Activated T-helper 17 cell treated with anti-CD3 and anti-CD28 coated beads, Interleukin-2, amount 50 U/mL, for 72 hours (primary cell): Measurements from ENCODE around the gene OR51V1. TPM values are rescaled to one million over a fixed set of nuclear protein-coding genes. Genes with fewer than 3 reads are reported as not detected.
"Not testable (repeated sequence)": the region's sequence is repeated elsewhere in the genome, so short reads cannot be mapped to it uniquely, and the experiment has no call there.

ENCODE experiments used
- ATAC-seq: fragments of 150-1000 bp; cut with Tn5 transposase; replicated peaks from 2 replicates; pipeline ENCODE4 v1.10.0; 2021; ENCODE audit warnings: mild to moderate bottlenecking, moderate library complexity
- H3K27ac Mint-ChIP-seq: one replicate; pipeline ENCODE4 v1.8.0; 2022; ENCODE audit warnings: mixed read lengths
- H3K27me3 Mint-ChIP-seq: one replicate; pipeline ENCODE4 v1.8.0; 2022; ENCODE audit warnings: mixed read lengths
- H3K36me3 Mint-ChIP-seq: one replicate; pipeline ENCODE4 v1.8.0; 2022; ENCODE audit warnings: low read depth, mild to moderate bottlenecking, mixed read lengths
- H3K4me1 Mint-ChIP-seq: one replicate; pipeline ENCODE4 v1.8.0; 2022; ENCODE audit warnings: mixed read lengths
- H3K4me3 Mint-ChIP-seq: one replicate; pipeline ENCODE4 v1.8.0; 2022; ENCODE audit warnings: mild to moderate bottlenecking, mixed read lengths
- H3K9me3 Mint-ChIP-seq: one replicate; pipeline ENCODE4 v1.8.0; 2022; ENCODE audit warnings: mixed read lengths
- total RNA-seq, 2 donors: library from RNA; stranded (reverse); gene quantifications; one replicate each; pipeline ENCODE4 v1.2.3, GENCODE V29; 2022

The OR51V1 gene, protein sequence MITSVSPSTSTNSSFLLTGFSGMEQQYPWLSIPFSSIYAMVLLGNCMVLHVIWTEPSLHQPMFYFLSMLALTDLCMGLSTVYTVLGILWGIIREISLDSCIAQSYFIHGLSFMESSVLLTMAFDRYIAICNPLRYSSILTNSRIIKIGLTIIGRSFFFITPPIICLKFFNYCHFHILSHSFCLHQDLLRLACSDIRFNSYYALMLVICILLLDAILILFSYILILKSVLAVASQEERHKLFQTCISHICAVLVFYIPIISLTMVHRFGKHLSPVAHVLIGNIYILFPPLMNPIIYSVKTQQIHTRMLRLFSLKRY
- not detected for total RNA-seq

DNA sequence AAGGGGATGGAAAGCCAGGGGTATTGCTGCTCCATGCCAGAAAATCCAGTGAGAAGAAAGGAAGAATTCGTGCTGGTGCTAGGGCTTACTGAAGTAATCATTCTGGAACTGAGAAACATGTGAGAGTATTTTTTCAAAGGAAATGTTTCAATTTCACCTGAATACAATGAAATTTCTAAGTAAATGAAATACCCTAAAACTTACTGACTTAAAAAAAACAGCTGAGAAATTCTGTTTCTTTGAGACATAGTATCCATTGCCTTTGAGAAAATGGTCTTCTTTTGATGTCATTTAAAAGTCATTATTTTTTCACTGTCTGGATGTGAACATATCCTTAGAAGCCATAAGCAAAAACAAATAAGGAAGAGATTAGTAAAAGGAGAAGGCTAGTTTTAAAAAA, at the start of gene OR51V1:
TSS of gene OR51V1 (minus strand) at position 101 of the 400 bp plus-strand sequence. CDS start at position 101, 0 bp downstream.
- no peak for ATAC-seq
- H3K27ac Mint-ChIP-seq = no peak within 1 kb of the TSS
- no peaks in the 10 kb centered on the region for H3K36me3 Mint-ChIP-seq
- H3K4me3 Mint-ChIP-seq = no peak within 1 kb of the TSS
- peaks cover 18% of the 10 kb centered on the region for H3K27me3 Mint-ChIP-seq
- no peaks in the 10 kb centered on the region for H3K9me3 Mint-ChIP-seq
- H3K4me1 Mint-ChIP-seq = no peaks in the 10 kb centered on the region

DNA sequence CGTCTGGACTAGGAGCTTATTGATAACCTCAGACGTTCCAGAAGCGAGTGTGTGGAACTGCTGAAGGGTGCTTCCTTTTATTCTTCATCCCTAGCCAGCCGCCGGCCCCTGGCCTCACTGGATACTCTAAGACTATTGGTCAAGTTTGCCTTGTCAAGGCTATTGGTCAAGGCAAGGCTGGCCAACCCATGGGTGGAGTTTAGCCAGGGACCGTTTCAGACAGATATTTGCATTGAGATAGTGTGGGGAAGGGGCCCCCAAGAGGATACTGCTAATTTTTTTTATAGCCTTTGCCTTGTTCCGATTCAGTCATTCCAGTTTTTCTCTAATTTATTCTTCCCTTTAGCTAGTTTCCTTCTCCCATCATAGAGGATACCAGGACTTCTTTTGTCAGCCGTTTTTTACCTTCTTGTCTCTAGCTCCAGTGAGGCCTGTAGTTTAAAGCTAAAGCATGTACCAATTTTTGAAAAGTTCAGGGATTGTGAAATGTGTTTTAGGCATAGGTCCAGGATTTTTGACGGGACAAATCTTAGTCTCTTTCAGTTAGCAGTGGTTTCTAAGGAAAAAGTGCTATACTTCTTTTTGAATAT, 49.4 kb upstream of the OR51V1 start, which contains the start of gene HBG1:
TSS of gene HBG1 (minus strand) at position 51 of the 590 bp plus-strand sequence. CDS start 53 bp downstream, outside the sequence.
- not testable (repeated sequence) for H3K4me1 Mint-ChIP-seq, H3K4me3 Mint-ChIP-seq, H3K27ac Mint-ChIP-seq, ATAC-seq, H3K36me3 Mint-ChIP-seq, H3K9me3 Mint-ChIP-seq
- H3K27me3 Mint-ChIP-seq = peaks cover 15% of the 10 kb centered on the region

DNA sequence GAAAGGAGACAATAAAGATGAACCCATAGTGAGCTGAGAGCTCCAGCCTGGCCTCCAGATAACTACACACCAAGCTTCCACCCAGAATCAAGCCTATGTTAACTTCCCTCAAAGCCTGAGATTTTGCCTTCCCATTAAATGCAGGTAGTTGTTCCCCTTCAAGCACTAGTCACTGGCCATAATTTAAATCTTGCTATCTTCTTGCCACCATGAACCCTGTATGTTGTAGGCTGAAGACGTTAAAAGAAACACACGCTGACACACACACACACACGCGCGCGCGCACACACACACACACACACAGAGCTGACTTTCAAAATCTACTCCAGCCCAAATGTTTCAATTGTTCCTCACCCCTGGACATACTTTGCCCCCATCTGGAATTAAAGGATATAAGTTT, 48.0 kb upstream of the OR51V1 start:
- H3K27ac Mint-ChIP-seq, H3K9me3 Mint-ChIP-seq, H3K36me3 Mint-ChIP-seq, H3K4me1 Mint-ChIP-seq, H3K4me3 Mint-ChIP-seq, ATAC-seq: not testable (repeated sequence)
- peaks cover 19% of the 10 kb centered on the region for H3K27me3 Mint-ChIP-seq

DNA sequence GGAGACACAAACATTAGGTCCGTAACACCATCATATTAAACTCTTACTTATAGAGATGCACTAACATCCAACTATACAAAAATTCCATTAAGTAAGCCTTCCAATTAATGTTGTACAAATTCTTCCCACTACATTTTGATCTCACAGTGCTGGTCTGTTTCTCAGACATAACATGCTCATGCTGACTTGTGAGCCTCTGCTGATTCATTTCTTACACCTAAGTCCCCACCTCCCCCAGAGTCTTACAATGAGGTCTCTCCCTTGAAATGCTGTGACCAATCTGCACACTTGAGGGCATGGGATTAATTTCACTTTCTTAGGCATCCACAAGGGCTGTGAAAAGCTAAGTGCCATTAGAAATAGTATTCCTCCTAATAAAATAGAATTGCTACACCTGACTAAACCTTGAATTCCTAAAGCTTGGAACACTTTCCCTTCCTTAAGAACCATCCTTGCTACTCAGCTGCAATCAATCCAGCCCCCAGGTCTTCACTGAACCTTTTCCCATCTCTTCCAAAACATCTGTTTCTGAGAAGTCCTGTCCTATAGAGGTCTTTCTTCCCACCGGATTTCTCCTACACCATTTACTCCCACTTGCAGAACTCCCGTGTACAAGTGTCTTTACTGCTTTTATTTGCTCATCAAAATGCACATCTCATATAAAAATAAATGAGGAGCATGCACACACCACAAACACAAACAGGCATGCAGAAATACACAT, 47.1 kb upstream of the OR51V1 start:
- no peaks in the 10 kb centered on the region for H3K9me3 Mint-ChIP-seq
- H3K27ac Mint-ChIP-seq = no peak overlapping the region
- peaks cover 16% of the 10 kb centered on the region for H3K27me3 Mint-ChIP-seq
- H3K4me1 Mint-ChIP-seq = no peaks in the 10 kb centered on the region
- ATAC-seq = no peak
- H3K4me3 Mint-ChIP-seq = no peak overlapping the region
- H3K36me3 Mint-ChIP-seq = no peaks in the 10 kb centered on the region

DNA sequence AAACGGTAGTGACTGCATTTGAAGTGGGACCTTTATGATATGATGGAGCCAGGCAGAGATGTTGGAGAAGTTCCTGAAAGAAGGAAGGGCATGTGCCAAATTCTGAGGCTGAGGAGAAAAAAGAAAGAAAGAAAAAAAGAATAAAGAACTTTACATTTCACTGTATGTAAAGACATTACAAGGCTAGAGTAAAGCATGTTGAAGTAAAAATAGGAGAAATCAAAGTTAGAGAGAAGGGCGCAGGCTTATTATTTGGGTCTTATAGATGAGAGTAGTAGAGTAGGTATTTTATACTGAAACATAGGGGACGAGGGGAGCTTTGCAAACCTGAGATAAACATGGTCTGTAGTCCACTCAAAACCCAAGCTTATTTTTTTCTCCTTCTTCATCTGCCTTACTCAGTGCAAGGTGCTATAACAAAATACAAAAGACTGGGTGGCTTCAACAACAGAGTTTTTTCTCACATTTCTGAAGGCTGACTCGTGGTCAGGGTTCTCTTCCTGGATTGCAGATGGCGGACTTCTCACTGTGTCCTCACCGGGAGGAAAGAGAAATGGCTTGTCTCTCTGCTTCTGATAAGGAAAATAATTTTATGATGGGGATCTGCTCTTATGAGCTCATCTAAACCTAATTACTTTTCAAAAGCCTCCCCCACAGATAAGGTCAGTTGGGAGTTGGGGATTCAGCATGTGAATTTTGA, 46.4 kb upstream of the OR51V1 start:
- no peak for ATAC-seq
- peaks cover 19% of the 10 kb centered on the region for H3K27me3 Mint-ChIP-seq
- no peak overlapping the region for H3K4me3 Mint-ChIP-seq
- no peaks in the 10 kb centered on the region for H3K4me1 Mint-ChIP-seq
- no peak overlapping the region for H3K27ac Mint-ChIP-seq
- no peaks in the 10 kb centered on the region for H3K9me3 Mint-ChIP-seq
- H3K36me3 Mint-ChIP-seq = no peaks in the 10 kb centered on the region

DNA sequence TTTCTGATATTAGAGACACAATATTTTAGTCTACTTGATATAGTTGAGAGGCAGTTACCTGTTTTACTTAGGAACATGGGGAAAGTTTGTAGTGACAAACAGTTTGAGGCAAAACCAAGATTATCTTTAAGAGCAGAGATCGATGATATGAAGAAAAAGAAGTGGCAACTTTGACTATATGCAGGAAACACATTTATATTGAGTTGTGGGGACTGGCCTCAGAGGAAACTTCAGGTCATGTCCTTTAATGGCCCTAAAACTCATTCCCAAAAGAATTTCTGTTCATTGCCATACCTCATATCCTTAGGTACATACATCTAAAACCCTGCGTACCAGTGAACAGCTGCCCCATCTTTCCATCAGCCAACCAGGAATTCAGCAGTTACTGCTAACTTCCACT, 44.7 kb upstream of the OR51V1 start:
- H3K27ac Mint-ChIP-seq = no peak overlapping the region
- no peaks in the 10 kb centered on the region for H3K36me3 Mint-ChIP-seq
- no peak overlapping the region for H3K4me3 Mint-ChIP-seq
- no peak for ATAC-seq
- no peaks in the 10 kb centered on the region for H3K4me1 Mint-ChIP-seq
- H3K27me3 Mint-ChIP-seq = peaks cover 15% of the 10 kb centered on the region
- no peaks in the 10 kb centered on the region for H3K9me3 Mint-ChIP-seq

DNA sequence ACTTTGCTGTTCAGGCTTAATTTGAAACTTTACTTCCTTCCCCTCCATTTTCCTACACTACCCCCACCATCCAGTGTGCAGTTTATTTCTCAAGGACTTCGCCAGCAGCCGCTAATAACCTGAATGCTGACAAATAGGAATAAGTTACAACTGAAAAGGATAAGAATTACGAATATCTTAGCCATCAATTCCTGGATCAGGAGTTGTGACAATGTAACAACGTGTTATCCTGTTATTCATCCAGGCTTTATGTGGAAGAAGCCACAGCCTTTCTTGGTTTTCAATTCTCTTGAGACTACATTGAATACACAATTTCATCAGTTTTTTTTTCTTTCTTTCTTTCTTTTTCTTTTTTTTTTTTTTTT, 43.3 kb upstream of the OR51V1 start:
- no peak overlapping the region for H3K4me3 Mint-ChIP-seq
- no peaks in the 10 kb centered on the region for H3K4me1 Mint-ChIP-seq
- H3K9me3 Mint-ChIP-seq = no peaks in the 10 kb centered on the region
- H3K27me3 Mint-ChIP-seq = peaks cover 13% of the 10 kb centered on the region
- H3K36me3 Mint-ChIP-seq = no peaks in the 10 kb centered on the region
- no peak overlapping the region for H3K27ac Mint-ChIP-seq
- no peak for ATAC-seq

DNA sequence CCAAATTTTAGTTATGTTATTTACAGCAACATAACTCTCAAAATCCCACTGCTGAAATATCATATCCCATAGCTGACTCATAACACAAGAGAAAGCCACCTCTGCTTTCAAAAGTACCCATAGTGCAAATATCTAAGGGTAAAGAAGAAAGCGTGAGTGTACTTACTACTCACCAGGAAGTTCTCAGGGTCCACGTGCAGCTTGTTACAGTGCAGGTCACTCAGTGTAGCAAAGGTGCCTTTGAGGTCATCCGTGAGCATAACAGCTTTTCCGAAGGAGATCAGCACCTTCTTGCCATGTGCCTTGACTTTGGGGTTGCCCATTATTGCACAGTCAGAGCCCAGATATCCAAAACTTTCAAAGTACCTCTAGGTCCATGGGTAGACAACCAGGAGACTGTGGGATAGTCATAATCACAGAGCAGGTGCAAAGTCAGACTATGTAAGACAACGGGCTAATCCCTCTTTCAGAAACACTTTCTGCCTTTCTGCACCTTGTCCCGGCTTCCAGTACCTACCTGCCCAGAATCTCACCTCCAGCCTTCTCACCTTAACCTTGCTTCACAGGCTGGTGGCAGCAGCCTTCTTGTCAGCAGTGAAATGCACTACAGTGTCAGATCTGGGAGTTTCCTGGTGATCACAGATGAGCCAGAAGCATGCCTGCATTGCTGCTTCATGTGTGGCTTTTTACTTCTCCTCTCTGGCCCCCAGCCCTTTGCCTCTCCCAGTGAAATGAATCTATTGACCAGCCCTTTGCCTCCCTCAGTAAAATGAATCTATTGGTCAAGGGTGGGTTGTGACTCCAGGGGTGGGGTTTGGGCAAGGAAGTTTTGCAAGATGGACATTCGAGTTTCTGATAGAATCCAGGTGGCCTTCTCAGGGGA, 42.7 kb upstream of the OR51V1 start:
- Mint-ChIP-seq H3K4me3 (no peak overlapping the region), H3K9me3 (no peaks in the 10 kb centered on the region), H3K4me1 (no peaks in the 10 kb centered on the region), H3K36me3 (no peaks in the 10 kb centered on the region), H3K27ac (no peak overlapping the region), H3K27me3 (peaks cover 13% of the 10 kb centered on the region)
- ATAC-seq = no peak

DNA sequence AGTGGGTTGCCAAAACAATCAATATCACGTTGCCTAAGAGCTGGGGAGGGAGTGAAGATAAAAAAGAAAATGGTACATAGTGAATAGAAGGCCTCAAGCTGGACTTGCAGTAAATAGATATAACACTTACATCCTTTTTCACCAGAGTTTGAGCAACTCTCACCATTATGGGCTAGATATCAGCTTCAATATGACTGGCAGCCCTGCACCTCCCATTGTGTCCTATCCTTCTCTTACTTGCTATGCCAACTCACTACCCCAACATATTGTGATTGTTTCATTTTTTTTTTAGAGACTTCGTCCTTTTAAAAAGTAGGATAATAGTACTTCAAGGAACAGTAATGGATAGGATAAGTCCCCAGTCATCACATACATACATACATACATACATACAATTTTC, 41.7 kb upstream of the OR51V1 start:
- no peak overlapping the region for H3K27ac Mint-ChIP-seq
- H3K27me3 Mint-ChIP-seq = peaks cover 13% of the 10 kb centered on the region
- H3K4me3 Mint-ChIP-seq = no peak overlapping the region
- H3K36me3 Mint-ChIP-seq = no peaks in the 10 kb centered on the region
- no peak for ATAC-seq
- no peaks in the 10 kb centered on the region for H3K4me1 Mint-ChIP-seq
- no peaks in the 10 kb centered on the region for H3K9me3 Mint-ChIP-seq

DNA sequence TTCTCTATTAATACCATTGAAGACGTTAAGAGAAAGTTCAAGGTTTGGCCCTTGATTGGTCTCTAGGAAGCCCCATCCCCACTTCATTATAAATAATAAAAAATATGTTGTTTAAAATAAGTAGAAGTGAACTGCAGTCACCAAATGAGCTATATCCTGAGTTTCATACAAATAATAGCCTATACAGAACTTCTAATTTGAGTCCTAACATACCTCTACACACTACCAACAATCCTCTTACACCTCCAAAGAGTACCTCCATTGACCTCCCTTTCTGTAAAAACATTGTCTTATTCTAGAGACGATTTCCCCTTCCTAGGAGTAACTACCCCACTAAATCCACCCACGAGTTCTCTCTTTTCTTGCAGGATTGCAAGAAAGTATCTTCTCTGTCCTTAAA, 41.0 kb upstream of the OR51V1 start:
- peaks cover 13% of the 10 kb centered on the region for H3K27me3 Mint-ChIP-seq
- H3K4me3 Mint-ChIP-seq = no peak overlapping the region
- H3K4me1 Mint-ChIP-seq = no peaks in the 10 kb centered on the region
- no peaks in the 10 kb centered on the region for H3K9me3 Mint-ChIP-seq
- H3K36me3 Mint-ChIP-seq = no peaks in the 10 kb centered on the region
- H3K27ac Mint-ChIP-seq = no peak overlapping the region
- no peak for ATAC-seq

DNA sequence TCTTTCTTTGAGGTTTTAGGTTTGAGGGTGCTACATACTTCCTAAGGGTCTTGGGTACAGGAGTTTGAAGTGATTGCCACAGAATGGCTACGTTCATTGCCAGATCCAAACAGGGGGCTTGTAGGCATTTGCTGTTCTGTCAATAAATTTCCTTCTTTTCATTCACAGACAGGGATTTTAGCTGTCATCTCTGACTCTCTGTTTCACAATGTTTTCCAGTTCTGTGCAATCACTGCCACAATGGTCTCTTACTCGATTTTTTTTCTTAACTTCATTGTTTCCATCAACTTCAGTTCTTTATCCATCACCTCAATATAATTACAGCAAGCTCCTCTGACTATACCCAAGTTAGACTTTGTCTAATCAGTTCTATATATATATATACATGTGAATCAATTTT, 40.0 kb upstream of the OR51V1 start:
- Mint-ChIP-seq H3K27ac (no peak overlapping the region), H3K4me3 (no peak overlapping the region), H3K4me1 (no peaks in the 10 kb centered on the region), H3K27me3 (peaks cover 14% of the 10 kb centered on the region), H3K36me3 (no peaks in the 10 kb centered on the region), H3K9me3 (no peaks in the 10 kb centered on the region)
- ATAC-seq = no peak

DNA sequence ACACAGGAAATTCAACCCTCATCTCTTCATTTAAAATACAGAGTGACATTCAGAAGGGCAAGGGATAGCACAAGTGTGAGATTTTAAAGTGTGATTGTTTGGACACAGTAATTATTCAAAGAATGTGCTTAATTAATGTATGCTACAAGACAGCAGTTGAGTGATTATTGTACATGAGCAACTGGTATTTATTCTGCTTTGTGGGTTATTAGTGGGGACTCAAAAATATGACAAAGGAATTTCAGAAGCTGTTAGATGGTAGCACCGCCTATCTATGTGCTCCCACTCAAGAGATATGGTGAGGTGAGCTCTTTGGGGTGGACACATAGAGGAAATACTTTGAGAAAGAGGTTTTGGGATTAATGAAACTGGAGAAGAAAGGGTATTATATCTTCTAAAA, 39.6 kb upstream of the OR51V1 start:
- Mint-ChIP-seq H3K27me3 (peaks cover 16% of the 10 kb centered on the region), H3K27ac (no peak overlapping the region)

DNA sequence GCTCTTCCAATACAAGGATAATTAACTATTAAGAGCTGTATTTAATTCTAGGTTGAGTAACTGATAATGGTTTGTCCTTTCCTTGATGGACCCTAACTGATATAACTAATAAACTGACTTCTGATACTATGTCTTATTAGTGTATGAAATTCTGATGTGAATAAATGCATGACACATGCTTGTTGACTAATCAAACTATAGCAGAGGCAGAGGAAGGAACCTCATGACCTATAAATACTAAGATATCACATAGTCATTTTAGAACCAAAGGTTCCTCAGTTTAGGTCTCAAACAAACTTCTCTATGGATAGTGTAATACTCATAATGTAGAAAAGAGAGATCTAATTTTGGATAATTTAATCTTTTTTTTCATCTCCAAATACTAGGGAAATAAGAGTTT, 38.6 kb upstream of the OR51V1 start:
- no peak for ATAC-seq
- H3K4me1 Mint-ChIP-seq = no peaks in the 10 kb centered on the region
- H3K4me3 Mint-ChIP-seq = no peak overlapping the region
- no peaks in the 10 kb centered on the region for H3K9me3 Mint-ChIP-seq
- no peaks in the 10 kb centered on the region for H3K36me3 Mint-ChIP-seq
- H3K27ac Mint-ChIP-seq = no peak overlapping the region
- H3K27me3 Mint-ChIP-seq = peaks cover 11% of the 10 kb centered on the region

More for the DNA sequence above, 39.6 kb upstream of the OR51V1 start:
- Mint-ChIP-seq H3K4me1 (no peaks in the 10 kb centered on the region), H3K36me3 (no peaks in the 10 kb centered on the region), H3K4me3 (no peak overlapping the region), H3K9me3 (no peaks in the 10 kb centered on the region)
- ATAC-seq = no peak

DNA sequence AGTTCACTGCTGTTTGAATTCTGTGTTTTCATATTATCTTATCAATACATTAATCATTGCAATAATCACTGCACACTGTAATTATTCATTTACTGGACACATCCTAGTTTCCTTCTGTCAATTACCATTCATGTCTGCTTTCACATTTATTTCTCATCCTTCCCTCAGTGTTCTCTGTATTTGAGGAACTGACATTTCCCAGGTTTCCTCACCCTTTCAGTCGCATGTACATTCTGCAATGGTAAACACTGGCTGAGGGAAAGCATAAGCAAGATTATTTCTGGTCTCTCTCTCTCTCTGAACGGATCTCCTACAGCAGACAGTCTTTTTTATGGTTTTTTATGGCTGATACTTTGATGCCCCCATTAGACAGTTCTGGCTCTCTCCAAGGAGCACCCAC, 38.0 kb upstream of the OR51V1 start:
- no peak overlapping the region for H3K4me3 Mint-ChIP-seq
- H3K9me3 Mint-ChIP-seq = no peaks in the 10 kb centered on the region
- no peak for ATAC-seq
- H3K4me1 Mint-ChIP-seq = no peaks in the 10 kb centered on the region
- no peaks in the 10 kb centered on the region for H3K36me3 Mint-ChIP-seq
- peaks cover 11% of the 10 kb centered on the region for H3K27me3 Mint-ChIP-seq
- no peak overlapping the region for H3K27ac Mint-ChIP-seq
